ENCODE measurements around the gene COQ4. TPM values are rescaled to one million over a fixed set of nuclear protein-coding genes. Genes with fewer than 3 reads are reported as not detected.

Gene COQ4
- total RNA-seq, 1 experiment from 2014 or later: 19.1 TPM

- Histone ChIP-seq H3K4me1 (ENCODE audit: control insufficient read depth, insufficient read depth, low read length) (no peaks in the 10 kb centered on the region), H3K36me3 (ENCODE audit: control insufficient read depth, insufficient read depth, low read length) (no peaks in the 10 kb centered on the region), H3K9me3 (ENCODE audit: control insufficient read depth, insufficient read depth, low read depth, low read length) (no peaks in the 10 kb centered on the region), H3K27me3 (ENCODE audit: control insufficient read depth, insufficient read depth, low read length) (no peaks in the 10 kb centered on the region), H3K27ac (ENCODE audit: low read length) (no peak overlapping the region), H3K4me3 (ENCODE audit: low read depth in 2 of 2, low read length in 2 of 2) (no peak overlapping the region)
- in situ Hi-C loops (cut with HindIII; ENCODE audit: low pct_unique_long_range_greater_than_20kb, low sequenced_read_pairs) (no loop called here), intact Hi-C loops (cut with micrococcal nuclease; ENCODE audit: unreplicated experiment) (no loop called here)
- no TSS peak for BruUV-seq (replicated peaks)
- ATAC-seq (no peak), DNase-seq (ENCODE audit: low read depth, low spot score) (no peak)
- ChIA-PET POLR2A (no interaction called here), CTCF (no interaction called here)
- TF ChIP-seq TCF7L2 (IDR thresholded peaks at IDR 0.05; ENCODE audit: low read depth, low read length) (no peak), REST (IDR thresholded peaks at IDR 0.05; ENCODE audit: insufficient read depth in 1 of 2, low read depth in 2 of 2, low read length in 1 of 2) (no peak), POLR2AphosphoS5 (IDR thresholded peaks at IDR 0.05; ENCODE audit: low read depth, low read length) (no peak), CTCF (IDR thresholded peaks at IDR 0.05) (no peak), SIN3A (IDR thresholded peaks at IDR 0.05; ENCODE audit: borderline replicate concordance, insufficient read depth, low read depth, low read length) (no peak)
Observed at GRCh38 chr9:128314697-128315096, 7.9 kb upstream of the COQ4 start.

GRCh38 chr9:128316421-128316820 lies 6.2 kb upstream of the COQ4 start:
- ATAC-seq (no peak), DNase-seq (ENCODE audit: low read depth, low spot score) (no peak)
- Histone ChIP-seq H3K4me1 (ENCODE audit: control insufficient read depth, insufficient read depth, low read length) (peaks cover 3% of the 10 kb centered on the region), H3K9me3 (ENCODE audit: control insufficient read depth, insufficient read depth, low read depth, low read length) (no peaks in the 10 kb centered on the region), H3K27me3 (ENCODE audit: control insufficient read depth, insufficient read depth, low read length) (no peaks in the 10 kb centered on the region), H3K36me3 (ENCODE audit: control insufficient read depth, insufficient read depth, low read length) (no peaks in the 10 kb centered on the region), H3K27ac (ENCODE audit: low read length) (no peak overlapping the region), H3K4me3 (ENCODE audit: low read depth in 2 of 2, low read length in 2 of 2) (no peak overlapping the region)
- ChIA-PET POLR2A (no interaction called here), CTCF (interaction anchor here (0.6 kb wide), 1 partner anchor 12 kb away, joined by 4 read pairs; no protein-coding TSS in a partner anchor)
- in situ Hi-C loops (cut with HindIII; ENCODE audit: low pct_unique_long_range_greater_than_20kb, low sequenced_read_pairs): no loop called here
- intact Hi-C loops (cut with micrococcal nuclease; ENCODE audit: unreplicated experiment): no loop called here
- TF ChIP-seq SIN3A (IDR thresholded peaks at IDR 0.05; ENCODE audit: borderline replicate concordance, insufficient read depth, low read depth, low read length) (no peak), POLR2AphosphoS5 (IDR thresholded peaks at IDR 0.05; ENCODE audit: low read depth, low read length) (no peak), REST (IDR thresholded peaks at IDR 0.05; ENCODE audit: insufficient read depth in 1 of 2, low read depth in 2 of 2, low read length in 1 of 2) (no peak), TCF7L2 (IDR thresholded peaks at IDR 0.05; ENCODE audit: low read depth, low read length) (no peak), CTCF (IDR thresholded peaks at IDR 0.05) (no peak)
- BruUV-seq (replicated peaks): no TSS peak

Measured in Panc1 (cell line).